Posterior cingulate gyrus (tissue), 11 donors: Measurements from ENCODE around the gene TNRC6B.
A peak's percentile ranks its signal among the peaks of the same experiment; 100 is the strongest.
"Not testable (repeated sequence)": the region's sequence is repeated elsewhere in the genome, so short reads cannot be mapped to it uniquely, and the experiment has no call there.

Source experiments
- DNase-seq, 10 donors: peaks; one replicate each; pipeline versions ENCODE4 v3.0.0 to v3.0.0-alpha.2; 2020 to 2021; ENCODE audit warnings: mixed read lengths in 3 of 10
- intact Hi-C: fragments of 100-400 bp; cut with DNase I; formaldehyde crosslinking; loops from one replicate; pipeline ENCODE4 v1.15.1; 2023

The TNRC6B gene

DNA sequence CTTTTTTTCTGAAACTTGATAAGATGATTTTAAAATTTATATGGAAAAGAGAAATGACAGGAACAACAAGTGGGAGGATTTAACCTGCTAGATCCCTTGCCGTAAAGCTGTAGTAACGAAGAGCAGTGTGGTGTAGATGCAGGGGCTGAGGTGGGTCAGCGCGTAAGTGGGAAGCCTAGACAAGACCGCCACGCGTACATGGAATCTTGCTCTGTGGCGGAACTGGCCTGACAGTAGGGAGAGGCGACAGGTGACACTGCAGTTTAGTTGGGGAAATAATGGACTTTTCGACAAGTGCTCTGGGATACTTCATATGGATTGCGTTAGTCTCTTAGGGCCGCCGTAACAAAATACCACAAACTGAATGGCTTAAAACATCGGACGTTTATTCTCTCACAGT lies 28.8 kb downstream of the TNRC6B start:
- DNase-seq: no peak
- intact Hi-C loops: no loop called here

GRCh38 chr22:40210818-40211217 lies 33.1 kb downstream of the TNRC6B start:
- intact Hi-C loops: no loop called here

DNA sequence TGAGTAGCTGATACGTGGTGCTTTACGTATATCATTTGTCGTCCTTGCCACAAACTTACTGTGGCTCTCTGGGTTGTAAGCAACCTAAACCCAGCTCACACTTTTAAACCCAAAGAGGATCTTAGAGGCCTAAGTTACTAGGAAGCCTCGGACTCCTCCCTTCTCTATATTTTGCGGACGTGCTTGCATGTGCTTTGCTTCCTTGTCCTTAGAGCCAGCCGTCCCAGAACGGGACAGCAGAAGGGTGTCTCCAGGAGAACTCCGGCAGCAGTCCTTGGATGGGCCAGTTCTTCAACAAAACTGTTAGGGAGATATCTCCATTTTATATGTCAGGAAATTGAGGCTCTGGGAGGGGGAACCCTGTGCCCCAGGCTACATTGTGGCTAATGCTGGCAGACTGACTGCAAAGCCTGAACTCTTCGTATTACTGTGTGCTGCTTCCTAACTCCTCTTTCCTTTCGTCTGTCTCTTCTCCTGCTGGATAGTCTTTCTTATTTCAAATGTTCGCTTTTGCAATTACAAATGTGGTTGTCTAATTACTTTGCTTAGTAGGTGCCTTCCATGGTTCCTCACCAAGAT lies 33.8 kb downstream of the TNRC6B start:
- DNase-seq: no peak
- intact Hi-C loops: no loop called here

More at GRCh38 chr22:40210818-40211217, 33.1 kb downstream of the TNRC6B start:
- no peak for DNase-seq

GRCh38 chr22:40212121-40212520 lies 34.4 kb downstream of the TNRC6B start:
- DNase-seq: no peak
- intact Hi-C loops: no loop called here

DNA sequence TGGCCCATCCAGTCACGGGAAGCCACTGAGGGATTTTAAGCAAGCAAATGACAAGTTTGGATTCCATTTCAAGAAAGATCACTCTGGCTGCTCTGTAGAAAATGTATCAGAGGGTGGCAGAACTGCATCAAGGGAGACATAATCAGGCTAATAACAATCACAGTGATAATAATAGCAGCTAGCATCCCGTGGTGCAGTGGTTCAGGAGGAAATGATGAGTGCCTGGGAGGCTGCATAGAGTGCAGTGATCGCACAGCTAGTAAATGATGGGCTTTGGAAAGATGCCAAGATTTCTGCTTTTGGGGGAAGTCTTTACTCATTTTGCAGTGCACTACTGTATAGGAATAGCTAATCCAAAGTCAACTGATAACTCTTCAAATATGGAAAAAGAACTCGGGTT lies 35.8 kb downstream of the TNRC6B start:
- no peak for DNase-seq

GRCh38 chr22:40215266-40215665 lies 37.5 kb downstream of the TNRC6B start:
- DNase-seq: peak in 1 of 10 donors; percentile 21
- intact Hi-C loops: no loop called here

More for the DNA sequence above, 35.8 kb downstream of the TNRC6B start:
- intact Hi-C loops: no loop called here

GRCh38 chr22:40216041-40216756 lies 38.5 kb downstream of the TNRC6B start:
- no peak for DNase-seq
- intact Hi-C loops: no loop called here

DNA sequence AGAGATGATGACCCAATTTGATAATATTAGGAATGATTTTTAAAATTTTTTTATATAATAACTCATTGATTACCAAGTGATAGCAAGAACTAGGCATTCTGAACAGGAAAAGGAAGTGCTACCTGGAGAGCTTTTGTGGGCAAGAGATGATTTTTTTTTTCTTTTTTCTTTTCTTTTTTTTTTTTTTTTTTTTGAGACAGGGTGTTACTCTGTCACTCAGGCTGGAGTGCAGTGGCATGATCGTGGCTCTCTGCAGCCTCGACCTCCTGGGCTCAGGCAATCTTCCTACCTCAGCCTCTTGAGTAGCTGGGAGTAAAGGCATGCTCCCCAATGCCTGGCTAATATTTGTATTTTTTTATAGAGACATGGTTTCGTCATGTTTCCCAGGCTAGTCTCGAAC lies 40.4 kb downstream of the TNRC6B start:
- no peak for DNase-seq
- intact Hi-C loops: no loop called here

DNA sequence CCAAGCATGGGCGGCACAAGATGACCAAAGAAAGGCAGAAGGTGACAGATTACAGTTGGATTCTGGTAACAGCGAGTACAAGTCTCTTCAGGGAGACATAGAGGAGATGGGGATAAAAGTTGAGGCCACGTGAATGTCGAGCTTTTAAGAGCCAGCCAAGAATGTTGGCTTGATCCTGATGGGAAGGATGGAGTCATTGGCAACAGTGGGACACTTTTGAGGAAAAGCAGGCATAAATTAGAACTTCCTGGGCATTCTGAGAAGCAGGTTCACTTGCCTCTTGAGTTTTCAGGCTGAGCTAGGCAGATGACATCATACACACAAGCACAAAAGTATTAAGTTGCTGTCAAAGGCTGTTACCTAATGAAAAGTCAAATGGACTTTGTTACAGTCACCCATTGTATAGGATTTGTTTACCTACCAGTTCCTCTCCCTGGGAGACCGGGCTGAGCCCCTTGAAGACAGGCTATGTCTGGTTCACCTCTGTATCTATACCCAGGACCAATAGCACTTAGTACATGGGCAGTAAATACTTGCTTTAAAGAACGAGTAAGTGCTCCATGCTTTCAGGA lies 41.1 kb downstream of the TNRC6B start:
- no peak for DNase-seq
- intact Hi-C loops: no loop called here

DNA sequence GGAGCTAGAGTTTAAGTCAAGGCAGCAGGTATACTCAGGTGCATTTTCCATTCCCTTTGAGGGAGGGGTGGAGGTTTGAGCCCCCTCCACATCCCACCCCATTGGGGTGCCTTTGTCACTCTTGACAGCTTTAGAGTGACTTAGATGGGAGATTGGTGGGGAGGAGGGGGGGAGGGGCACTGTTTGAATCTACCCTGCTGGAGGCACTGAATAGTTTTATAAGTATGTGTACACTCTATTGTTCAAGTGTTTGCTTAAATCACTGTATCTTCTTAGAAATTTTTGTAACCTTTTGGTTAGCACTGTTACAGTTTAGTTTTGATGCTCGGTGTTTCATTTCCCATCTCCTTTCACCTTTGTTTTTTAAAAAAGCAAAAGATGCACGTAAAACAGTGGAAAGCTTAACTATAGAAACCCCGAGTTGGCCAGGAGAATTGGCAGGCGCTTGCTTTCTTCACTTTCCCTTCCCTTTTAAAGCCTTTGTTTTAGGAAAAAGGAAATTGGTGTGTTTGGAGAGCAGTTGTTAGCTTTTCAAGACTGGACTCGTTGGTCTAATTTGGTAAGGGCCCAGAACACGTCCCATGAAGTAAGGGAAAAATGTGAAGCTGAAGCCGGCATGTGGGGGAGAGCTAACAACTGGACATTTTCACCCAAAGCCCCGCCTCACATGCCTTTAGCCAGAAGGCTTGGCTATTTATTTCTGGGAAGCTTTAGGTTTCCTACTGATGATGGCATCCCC lies 42.8 kb downstream of the TNRC6B start:
- no peak for DNase-seq
- intact Hi-C loops: no loop called here

DNA sequence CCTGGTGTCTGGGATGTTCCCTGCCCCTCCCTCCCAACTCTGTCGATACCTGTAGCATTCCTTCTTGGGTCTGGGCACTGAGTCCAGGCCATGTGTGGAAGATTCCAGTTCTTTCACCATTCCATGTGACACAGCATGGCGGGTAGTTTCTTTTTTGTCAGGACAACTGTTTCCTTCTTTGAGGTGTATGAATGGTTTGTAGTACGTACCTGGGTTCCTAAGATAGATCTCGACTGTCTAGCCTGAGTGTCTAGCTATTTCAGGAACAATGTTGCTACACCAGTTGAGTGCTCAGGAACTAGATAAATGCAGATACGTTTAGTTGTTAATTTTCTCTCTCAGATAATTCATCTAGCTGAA lies 43.3 kb downstream of the TNRC6B start:
- intact Hi-C loops: no loop called here
- no peak for DNase-seq

DNA sequence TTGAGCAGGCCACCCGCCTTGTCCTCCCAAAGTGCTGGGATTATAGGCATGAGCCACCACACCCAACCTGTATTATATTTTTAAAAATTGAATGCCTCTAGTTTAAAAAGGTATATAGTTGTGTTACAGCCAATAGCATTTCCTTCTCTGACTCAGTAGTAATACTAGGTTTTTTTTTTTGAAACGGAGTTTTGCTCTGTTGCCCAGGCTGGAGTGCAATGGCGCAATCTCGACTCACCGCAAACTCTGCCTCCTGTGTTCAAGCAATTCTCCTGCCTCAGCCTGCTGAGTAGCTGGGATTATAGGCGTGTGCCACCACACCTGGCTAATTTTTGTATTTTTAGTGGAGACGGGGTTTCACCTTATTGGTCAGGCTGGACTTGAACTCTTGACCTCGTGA lies 45.3 kb downstream of the TNRC6B start:
- intact Hi-C loops, DNase-seq: not testable (repeated sequence)

DNA sequence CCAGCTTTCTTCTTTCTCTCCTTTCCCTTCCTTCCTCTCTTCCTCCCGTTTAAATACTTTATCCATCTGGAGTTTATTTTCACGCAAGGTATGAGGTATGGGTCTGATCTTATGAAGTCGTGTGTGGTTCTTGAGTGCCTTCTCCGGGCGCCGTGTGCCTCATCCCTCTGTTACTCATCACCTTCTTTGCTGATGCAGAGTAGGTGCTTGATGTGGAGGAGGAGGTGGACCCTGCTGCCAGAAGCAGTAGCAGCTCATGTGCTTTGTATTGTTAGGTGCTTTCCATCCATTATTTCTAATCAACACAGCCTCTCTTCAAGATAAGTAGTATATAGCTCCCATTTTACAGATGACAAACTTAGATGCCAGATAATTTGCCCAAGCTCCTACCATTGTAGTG lies 47.0 kb downstream of the TNRC6B start:
- no peak for DNase-seq
- intact Hi-C loops: no loop called here

- DNase-seq: no peak
- intact Hi-C loops: no loop called here
These were observed 48.9 kb downstream of the TNRC6B start for GRCh38 chr22:40226620-40227019.

- DNase-seq: no peak
These were observed 54.0 kb downstream of the TNRC6B start for GRCh38 chr22:40231618-40232313.

GRCh38 chr22:40232624-40233023 lies 54.9 kb downstream of the TNRC6B start:
- DNase-seq: no peak
- intact Hi-C loops: no loop called here

More at GRCh38 chr22:40231618-40232313, 54.0 kb downstream of the TNRC6B start:
- intact Hi-C loops: no loop called here

DNA sequence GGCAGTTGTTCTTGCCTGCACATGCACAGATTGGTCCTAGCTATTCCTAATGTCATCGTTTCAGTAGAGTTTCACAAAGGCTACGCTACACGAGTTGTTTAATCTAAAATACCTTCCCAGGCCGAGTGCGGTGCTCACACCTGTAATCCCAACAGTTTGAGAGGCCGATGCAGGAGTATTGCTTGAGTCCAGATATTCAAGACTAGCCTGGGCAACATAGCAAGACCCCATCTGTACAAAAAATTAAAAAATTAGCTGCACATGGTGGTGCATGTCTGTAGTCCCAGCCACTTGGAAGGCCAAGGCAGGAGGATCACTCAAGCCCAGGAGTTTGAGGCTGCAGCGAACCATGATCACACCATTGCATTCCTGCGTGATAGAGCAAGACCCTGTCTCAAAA lies 56.2 kb downstream of the TNRC6B start:
- DNase-seq: no peak
- intact Hi-C loops: no loop called here

GRCh38 chr22:40234658-40235057 lies 56.9 kb downstream of the TNRC6B start:
- intact Hi-C loops: no loop called here
- no peak for DNase-seq

DNA sequence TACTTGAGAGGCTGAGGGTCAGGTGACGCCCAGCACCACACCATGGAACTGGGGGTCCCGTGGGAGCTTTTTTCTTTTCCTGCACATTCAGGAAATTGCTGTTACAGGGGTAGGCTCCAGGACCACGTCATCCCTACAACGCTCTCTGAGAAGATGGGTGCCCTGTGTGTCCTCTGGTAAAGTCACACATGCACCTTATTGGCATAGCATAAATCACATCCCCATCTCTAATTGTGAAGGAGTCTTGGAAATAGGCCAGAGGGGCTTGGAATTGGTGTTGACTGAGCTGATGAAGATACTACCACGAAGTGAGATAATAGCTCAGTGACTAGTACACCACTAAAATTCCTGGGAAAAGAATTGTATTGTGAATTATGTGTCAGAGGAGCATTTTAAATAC lies 57.6 kb downstream of the TNRC6B start:
- intact Hi-C loops: no loop called here
- no peak for DNase-seq

GRCh38 chr22:40236131-40236665 lies 58.5 kb downstream of the TNRC6B start:
- no peak for DNase-seq
- intact Hi-C loops: no loop called here

GRCh38 chr22:40237241-40237640 lies 59.5 kb downstream of the TNRC6B start:
- intact Hi-C loops: no loop called here
- DNase-seq: no peak
